NT2/D1 (cell line): Measurements from ENCODE around the gene C1QTNF3.

Experiments used
- SUZ12 ChIP-seq: IDR thresholded peaks from 2 replicates; pipeline ENCODE4 v1.6.1; 2011; ENCODE audit not compliant: insufficient read length, insufficient read depth; ENCODE audit errors: extremely low read depth
- YY1 ChIP-seq: IDR thresholded peaks from 2 replicates; pipeline ENCODE4 v1.6.1; 2011; ENCODE audit not compliant: insufficient read length, insufficient read depth
- ZNF274 ChIP-seq: IDR thresholded peaks from 2 replicates; pipeline ENCODE4 v1.6.1; 2011; ENCODE audit warnings: mild to moderate bottlenecking, low read depth, low read length

- TF ChIP-seq YY1 (no peak), ZNF274 (no peak), SUZ12 (no peak)
Observed at GRCh38 chr5:34007201-34007620, 35.8 kb downstream of the C1QTNF3 start.
